HL-60 (cell line): ENCODE measurements around the gene RGS11.

Experiments
- DNase-seq, 2 experiments: peaks; one replicate each; pipeline ENCODE4 v3.0.0-alpha.2; 2010 to 2020; ENCODE audit warnings: low read depth in 1 of 2, low spot score in 1 of 2
- H3K27ac ChIP-seq: fragments of 250-450 bp; sonication (Bioruptor Pico); replicated peaks from 2 replicates; pipeline ENCODE4 v1.5.1; 2020; ENCODE audit warnings: mild to moderate bottlenecking, moderate library complexity
- H3K27me3 ChIP-seq: fragments of 250-450 bp; sonication (Bioruptor Pico); 2 replicates; pipeline ENCODE4 v1.5.1; 2021; ENCODE audit warnings: mild to moderate bottlenecking, moderate library complexity; ENCODE audit not compliant: insufficient read depth, poor library complexity, severe bottlenecking
- H3K4me3 ChIP-seq: replicated peaks from 2 replicates; pipeline ENCODE4 v1.5.1; 2011; ENCODE audit warnings: mild to moderate bottlenecking, control low read depth, low read length; ENCODE audit not compliant: insufficient read depth
- GABPA ChIP-seq: IDR thresholded peaks from 2 replicates; pipeline ENCODE4 v1.6.1; 2012; ENCODE audit warnings: low read depth
- POLR2AphosphoS5 ChIP-seq: IDR thresholded peaks from 2 replicates; pipeline ENCODE4 v1.6.1; 2012; ENCODE audit warnings: low read depth
- SPI1 ChIP-seq: IDR thresholded peaks from 2 replicates; pipeline ENCODE4 v1.6.1; 2012; ENCODE audit warnings: low read depth, mild to moderate bottlenecking, borderline replicate concordance
- TF ChIP-seq, protein P1 (sequence below): IDR thresholded peaks from 2 replicates; pipeline ENCODE4 v1.6.1; 2012; ENCODE audit warnings: low read depth; ENCODE audit not compliant: insufficient replicate concordance
- TF ChIP-seq, protein P2 (sequence below): IDR thresholded peaks from one replicate; pipeline ENCODE4 v1.5.1; 2011; ENCODE audit warnings: low read length, control low read depth, inconsistent platforms; ENCODE audit not compliant: insufficient read depth

Gene RGS11

DNA sequence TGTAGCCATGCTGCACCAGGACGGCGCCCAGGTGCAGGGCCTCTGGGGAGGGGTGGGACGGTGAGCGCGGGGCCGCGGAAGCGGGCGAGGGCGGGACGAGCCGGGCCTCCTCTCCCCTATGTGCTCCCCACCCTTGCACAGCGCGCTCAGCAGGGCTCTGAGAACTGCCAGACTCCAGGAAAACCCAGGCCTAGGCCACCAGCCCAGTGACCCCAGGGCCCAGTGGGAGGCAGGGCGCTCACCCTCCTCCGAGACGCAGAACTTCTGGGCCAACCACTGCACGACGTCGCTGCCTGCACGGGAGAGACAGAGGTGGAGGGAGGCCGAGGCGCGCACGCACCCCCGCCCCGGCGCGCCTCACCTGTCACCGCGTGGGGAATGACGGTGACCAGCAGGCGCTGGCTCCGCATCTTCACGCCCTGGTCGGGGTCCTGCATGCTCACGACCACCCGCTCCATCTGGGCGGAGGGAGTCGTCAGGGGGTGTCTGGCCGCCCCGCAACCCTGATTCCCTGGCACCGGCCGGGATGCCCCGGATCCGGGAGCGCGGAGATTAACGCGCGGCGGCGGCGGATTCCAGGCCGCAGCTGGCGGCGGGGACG, 603 bp downstream of the RGS11 start:
- H3K27me3 ChIP-seq: peaks cover 26% of the 10 kb centered on the region
- H3K4me3 ChIP-seq: peak overlapping the region; percentile 13; the same call in 1 of the 2 replicates
- H3K27ac ChIP-seq: no peak overlapping the region
- TF ChIP-seq SPI1: no peak
- no peak for TF ChIP-seq POLR2AphosphoS5
- TF ChIP-seq, protein P1, sequence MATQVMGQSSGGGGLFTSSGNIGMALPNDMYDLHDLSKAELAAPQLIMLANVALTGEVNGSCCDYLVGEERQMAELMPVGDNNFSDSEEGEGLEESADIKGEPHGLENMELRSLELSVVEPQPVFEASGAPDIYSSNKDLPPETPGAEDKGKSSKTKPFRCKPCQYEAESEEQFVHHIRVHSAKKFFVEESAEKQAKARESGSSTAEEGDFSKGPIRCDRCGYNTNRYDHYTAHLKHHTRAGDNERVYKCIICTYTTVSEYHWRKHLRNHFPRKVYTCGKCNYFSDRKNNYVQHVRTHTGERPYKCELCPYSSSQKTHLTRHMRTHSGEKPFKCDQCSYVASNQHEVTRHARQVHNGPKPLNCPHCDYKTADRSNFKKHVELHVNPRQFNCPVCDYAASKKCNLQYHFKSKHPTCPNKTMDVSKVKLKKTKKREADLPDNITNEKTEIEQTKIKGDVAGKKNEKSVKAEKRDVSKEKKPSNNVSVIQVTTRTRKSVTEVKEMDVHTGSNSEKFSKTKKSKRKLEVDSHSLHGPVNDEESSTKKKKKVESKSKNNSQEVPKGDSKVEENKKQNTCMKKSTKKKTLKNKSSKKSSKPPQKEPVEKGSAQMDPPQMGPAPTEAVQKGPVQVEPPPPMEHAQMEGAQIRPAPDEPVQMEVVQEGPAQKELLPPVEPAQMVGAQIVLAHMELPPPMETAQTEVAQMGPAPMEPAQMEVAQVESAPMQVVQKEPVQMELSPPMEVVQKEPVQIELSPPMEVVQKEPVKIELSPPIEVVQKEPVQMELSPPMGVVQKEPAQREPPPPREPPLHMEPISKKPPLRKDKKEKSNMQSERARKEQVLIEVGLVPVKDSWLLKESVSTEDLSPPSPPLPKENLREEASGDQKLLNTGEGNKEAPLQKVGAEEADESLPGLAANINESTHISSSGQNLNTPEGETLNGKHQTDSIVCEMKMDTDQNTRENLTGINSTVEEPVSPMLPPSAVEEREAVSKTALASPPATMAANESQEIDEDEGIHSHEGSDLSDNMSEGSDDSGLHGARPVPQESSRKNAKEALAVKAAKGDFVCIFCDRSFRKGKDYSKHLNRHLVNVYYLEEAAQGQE: no peak
- TF ChIP-seq, protein P2, sequence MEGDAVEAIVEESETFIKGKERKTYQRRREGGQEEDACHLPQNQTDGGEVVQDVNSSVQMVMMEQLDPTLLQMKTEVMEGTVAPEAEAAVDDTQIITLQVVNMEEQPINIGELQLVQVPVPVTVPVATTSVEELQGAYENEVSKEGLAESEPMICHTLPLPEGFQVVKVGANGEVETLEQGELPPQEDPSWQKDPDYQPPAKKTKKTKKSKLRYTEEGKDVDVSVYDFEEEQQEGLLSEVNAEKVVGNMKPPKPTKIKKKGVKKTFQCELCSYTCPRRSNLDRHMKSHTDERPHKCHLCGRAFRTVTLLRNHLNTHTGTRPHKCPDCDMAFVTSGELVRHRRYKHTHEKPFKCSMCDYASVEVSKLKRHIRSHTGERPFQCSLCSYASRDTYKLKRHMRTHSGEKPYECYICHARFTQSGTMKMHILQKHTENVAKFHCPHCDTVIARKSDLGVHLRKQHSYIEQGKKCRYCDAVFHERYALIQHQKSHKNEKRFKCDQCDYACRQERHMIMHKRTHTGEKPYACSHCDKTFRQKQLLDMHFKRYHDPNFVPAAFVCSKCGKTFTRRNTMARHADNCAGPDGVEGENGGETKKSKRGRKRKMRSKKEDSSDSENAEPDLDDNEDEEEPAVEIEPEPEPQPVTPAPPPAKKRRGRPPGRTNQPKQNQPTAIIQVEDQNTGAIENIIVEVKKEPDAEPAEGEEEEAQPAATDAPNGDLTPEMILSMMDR: no peak
- no peak for TF ChIP-seq GABPA
- no peak for DNase-seq

DNA sequence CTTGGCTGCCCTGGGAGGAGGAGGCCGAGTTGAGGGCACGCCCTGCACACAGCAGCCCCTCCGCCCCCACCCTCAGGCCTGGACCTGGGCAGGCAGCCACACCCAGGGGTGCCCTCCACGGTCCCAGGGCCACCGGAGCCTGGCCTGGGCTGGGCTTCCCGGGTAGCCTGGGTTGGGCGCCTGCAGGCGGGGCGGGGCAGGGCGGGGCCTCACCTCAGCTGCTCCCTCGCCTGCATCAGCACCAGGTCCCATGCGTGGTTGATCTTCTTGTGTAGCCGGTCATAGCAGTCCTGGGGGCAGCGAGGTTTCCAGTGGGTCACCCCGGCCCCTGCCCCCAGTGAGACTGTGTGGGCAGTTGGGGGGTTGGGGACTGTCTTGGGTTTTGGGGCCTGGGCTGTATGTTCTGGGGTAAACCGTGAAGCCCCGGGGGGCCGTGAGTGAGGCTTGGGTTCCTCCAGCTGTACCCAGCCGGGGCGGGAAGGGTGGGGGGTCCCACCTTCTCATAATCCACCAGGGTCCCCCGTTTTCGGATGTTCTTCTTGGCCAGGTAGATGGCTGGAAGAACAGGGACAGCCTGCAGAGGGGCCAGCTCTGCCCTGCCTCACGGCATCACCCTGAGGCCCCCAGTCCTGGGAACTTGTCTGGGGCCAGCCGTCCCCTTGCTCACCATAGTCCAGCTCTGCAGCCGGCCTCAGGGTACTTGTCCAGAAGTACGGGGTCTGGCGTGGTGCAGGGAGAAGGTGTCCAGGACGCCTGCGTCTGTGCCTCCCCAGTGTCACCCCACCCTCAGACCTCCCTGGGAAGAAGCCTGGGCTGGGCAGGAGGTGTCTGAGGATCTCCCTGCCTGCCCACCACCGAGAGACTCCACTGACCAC, 2.0 kb downstream of the RGS11 start:
- H3K4me3 ChIP-seq: no peak overlapping the region
- no peak for TF ChIP-seq SPI1
- TF ChIP-seq, protein P2: no peak
- TF ChIP-seq, protein P1: no peak
- TF ChIP-seq POLR2AphosphoS5: no peak
- TF ChIP-seq GABPA: no peak
- H3K27ac ChIP-seq: no peak overlapping the region
- DNase-seq: no peak
- peaks cover 18% of the 10 kb centered on the region for H3K27me3 ChIP-seq

DNA sequence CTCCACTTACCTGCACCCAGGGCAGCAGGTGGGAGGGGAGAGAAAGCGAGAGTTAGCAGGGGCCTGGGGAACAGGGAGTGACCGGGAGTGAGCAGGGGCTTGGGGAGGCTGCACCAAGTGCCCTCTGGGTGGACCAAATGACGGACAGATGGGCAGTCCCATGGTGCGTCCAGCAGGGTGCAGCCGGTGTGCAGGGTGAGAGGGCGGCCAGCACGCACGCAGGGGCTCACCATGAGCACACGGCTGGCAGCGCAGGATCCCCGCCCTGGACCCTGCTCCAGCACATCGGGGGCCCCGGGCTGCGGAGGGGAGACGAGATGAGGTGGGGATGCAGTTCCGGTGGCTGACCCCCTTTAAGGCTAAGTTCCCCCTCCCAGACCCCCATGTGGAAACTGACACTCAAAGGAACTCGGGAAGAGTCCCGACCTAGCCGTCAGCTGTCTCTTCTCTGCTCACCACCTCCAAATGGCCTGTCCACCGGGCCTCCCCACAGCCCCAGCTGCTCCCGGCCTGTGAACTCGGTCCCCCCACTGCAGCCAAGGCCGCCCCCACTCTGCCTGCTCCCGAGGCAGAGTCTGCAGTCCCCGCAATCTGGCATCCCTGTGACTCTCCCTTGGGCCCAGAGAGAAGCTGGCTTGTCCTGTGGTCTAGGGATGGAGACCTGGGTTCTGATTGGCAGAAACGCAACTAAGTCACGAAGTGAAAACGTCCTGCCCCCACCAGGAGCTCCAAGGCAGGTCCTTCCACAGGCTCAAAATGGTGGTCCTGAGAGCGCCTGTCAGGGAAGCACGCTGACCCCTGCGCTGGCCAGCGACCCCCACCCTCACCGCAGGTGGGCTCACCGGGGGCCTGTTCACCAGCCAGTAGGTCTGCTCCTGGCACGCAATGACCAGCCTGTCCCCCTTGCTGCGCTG, 2.9 kb downstream of the RGS11 start:
- Histone ChIP-seq H3K27ac (no peak overlapping the region), H3K27me3 (peaks cover 21% of the 10 kb centered on the region), H3K4me3 (no peak overlapping the region)
- TF ChIP-seq, protein P1: no peak
- no peak for TF ChIP-seq POLR2AphosphoS5
- TF ChIP-seq, protein P2: no peak
- no peak for TF ChIP-seq GABPA
- TF ChIP-seq SPI1: no peak
- DNase-seq: no peak
